ENCODE results near the gene EFCAB6.

DNA sequence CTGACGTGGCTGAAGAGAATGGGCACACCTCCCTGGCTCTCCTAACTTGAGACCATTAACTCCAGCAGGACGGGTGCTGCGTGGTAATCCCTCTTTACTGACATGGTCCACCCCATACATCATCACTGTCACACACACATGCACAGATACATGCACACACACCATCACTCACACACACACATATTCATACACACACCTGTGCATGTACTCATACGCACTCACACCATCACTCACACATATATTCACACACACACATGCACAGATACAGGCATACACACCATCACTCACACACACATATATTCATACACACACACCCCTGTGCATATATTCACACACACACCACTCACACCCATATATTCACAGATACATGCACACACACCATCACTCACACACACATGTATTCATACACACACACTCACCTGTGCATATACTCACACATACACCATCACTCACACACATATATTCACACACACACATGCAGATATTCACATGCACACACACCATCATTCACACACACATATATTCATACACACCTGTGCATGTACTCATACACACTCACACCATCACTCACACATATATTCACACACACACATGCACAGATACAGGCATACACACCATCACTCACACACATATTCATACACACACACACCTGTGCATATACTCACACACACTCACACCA is 74.8 kb downstream of the EFCAB6 start:
- TF ChIP-seq POLR2A (IDR thresholded peaks at IDR 0.05), result no peak
- TF ChIP-seq POLR2AphosphoS5 (IDR thresholded peaks at IDR 0.05), result no peak
- TF ChIP-seq, protein P1, sequence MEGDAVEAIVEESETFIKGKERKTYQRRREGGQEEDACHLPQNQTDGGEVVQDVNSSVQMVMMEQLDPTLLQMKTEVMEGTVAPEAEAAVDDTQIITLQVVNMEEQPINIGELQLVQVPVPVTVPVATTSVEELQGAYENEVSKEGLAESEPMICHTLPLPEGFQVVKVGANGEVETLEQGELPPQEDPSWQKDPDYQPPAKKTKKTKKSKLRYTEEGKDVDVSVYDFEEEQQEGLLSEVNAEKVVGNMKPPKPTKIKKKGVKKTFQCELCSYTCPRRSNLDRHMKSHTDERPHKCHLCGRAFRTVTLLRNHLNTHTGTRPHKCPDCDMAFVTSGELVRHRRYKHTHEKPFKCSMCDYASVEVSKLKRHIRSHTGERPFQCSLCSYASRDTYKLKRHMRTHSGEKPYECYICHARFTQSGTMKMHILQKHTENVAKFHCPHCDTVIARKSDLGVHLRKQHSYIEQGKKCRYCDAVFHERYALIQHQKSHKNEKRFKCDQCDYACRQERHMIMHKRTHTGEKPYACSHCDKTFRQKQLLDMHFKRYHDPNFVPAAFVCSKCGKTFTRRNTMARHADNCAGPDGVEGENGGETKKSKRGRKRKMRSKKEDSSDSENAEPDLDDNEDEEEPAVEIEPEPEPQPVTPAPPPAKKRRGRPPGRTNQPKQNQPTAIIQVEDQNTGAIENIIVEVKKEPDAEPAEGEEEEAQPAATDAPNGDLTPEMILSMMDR (IDR thresholded peaks at IDR 0.05), result no peak

Data from transverse colon (tissue), 4 donors.